Measurements from ENCODE around the gene FGF3. TPM values are rescaled to one million over a fixed set of nuclear protein-coding genes. Genes with fewer than 3 reads are reported as not detected.

Gene FGF3
- total and polyA plus RNA-seq, 9 of the 15 experiments (the other 6 are each of a cell fraction or from before 2014, with no cell fraction given), result not detected

GRCh38 chr11:69801513-69802335, 17.5 kb downstream of the FGF3 start (continued):
- TF ChIP-seq REST (IDR thresholded peaks at IDR 0.05; ENCODE audit: borderline replicate concordance) (peak; percentile 41; the same call in 1 of the 2 replicates), REST (CRISPR knock-in tag; IDR thresholded peaks at IDR 0.05; ENCODE audit: low read depth) (no peak), HDAC6 (IDR thresholded peaks at IDR 0.05; ENCODE audit: low read depth, low read length) (no peak), RAD21 (CRISPR knock-in tag; conservative IDR thresholded peaks at IDR 0.05 in 1 of 2, IDR thresholded peaks at IDR 0.05 in 1 of 2) (peak in 1 of 2 experiments; percentile 59; a peak in 2 of 4 replicates), ZFP30 (CRISPR knock-in tag; IDR thresholded peaks at IDR 0.05; ENCODE audit: borderline replicate concordance) (no peak), HES1 (IDR thresholded peaks at IDR 0.05; ENCODE audit: low read depth) (no peak), SMC3 (conservative IDR thresholded peaks at IDR 0.05; ENCODE audit: insufficient read depth, low read depth, low read length) (peak; percentile 46; the same call in 1 of the 2 replicates), ZNF408 (CRISPR knock-in tag; IDR thresholded peaks at IDR 0.05; ENCODE audit: low read depth) (no peak)
- TF ChIP-seq, protein P1, sequence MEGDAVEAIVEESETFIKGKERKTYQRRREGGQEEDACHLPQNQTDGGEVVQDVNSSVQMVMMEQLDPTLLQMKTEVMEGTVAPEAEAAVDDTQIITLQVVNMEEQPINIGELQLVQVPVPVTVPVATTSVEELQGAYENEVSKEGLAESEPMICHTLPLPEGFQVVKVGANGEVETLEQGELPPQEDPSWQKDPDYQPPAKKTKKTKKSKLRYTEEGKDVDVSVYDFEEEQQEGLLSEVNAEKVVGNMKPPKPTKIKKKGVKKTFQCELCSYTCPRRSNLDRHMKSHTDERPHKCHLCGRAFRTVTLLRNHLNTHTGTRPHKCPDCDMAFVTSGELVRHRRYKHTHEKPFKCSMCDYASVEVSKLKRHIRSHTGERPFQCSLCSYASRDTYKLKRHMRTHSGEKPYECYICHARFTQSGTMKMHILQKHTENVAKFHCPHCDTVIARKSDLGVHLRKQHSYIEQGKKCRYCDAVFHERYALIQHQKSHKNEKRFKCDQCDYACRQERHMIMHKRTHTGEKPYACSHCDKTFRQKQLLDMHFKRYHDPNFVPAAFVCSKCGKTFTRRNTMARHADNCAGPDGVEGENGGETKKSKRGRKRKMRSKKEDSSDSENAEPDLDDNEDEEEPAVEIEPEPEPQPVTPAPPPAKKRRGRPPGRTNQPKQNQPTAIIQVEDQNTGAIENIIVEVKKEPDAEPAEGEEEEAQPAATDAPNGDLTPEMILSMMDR (IDR thresholded peaks at IDR 0.05 in 2 of 3, conservative IDR thresholded peaks at IDR 0.05 in 1 of 3; ENCODE audit: insufficient read depth in 2 of 3, low read depth in 1 of 3, low read length in 3 of 3), result peak; percentile 67 to 88 (median 69)

Measured in K562 (cell line).